Endothelial cell of umbilical vein (primary cell): ENCODE measurements around the gene ADAMTS12. TPM values are rescaled to one million over a fixed set of nuclear protein-coding genes. Genes with fewer than 3 reads are reported as not detected.

Experiments
- BruUV-seq: library from RNA; stranded (reverse); fragments of 400-500 nt; replicated peaks from 2 replicates; lab custom pipeline; 2021; lab: Mats Ljungman, UMichigan
- CTCF ChIA-PET: fragments of 300-600, 350-600 bp; sonication (Branson Sonifier 250); formaldehyde crosslinking; loops from one replicate; lab custom pipeline; 2021; ENCODE audit warnings: antibody characterized with exemption, inconsistent platforms; lab: Charles Lee
- POLR2A ChIA-PET: fragments of 300-600, 350-600 bp; sonication (Branson Sonifier 250); formaldehyde crosslinking; loops from one replicate; lab custom pipeline; 2021; ENCODE audit warnings: antibody characterized with exemption, inconsistent platforms; lab: Charles Lee
- DNase-seq: peaks from one replicate; pipeline ENCODE4 v3.0.0-alpha.2; 2011; ENCODE audit warnings: low read depth, low spot score
- FAIRE-seq: peaks from 2 replicates; lab custom pipeline; 2011; peaks lifted over from hg19 to GRCh38; lab: Jason Lieb, UNC
- H2AFZ ChIP-seq: 2 replicates; pipeline ENCODE4 v1.6.0; 2012; ENCODE audit warnings: low read depth, low read length, control low read depth, inconsistent platforms
- H3K27ac ChIP-seq: 2 replicates; pipeline ENCODE4 v1.5.1; 2011; ENCODE audit warnings: low read depth, mild to moderate bottlenecking, control low read depth, low read length, moderate library complexity; ENCODE audit not compliant: insufficient read depth
- H3K27me3 ChIP-seq, 2 experiments: 2 replicates each; pipeline versions ENCODE4 v1.6.0 to v1.6.1; 2011; ENCODE audit warnings: low read length in 2 of 2, mixed read lengths in 1 of 2; ENCODE audit not compliant: control insufficient read depth in 2 of 2, insufficient read depth in 2 of 2
- H3K36me3 ChIP-seq, 2 experiments: 2 replicates in 1 of 2; 3 replicates in 1 of 2; pipeline ENCODE4 v1.5.1; 2011; ENCODE audit warnings: low read length in 2 of 2, mild to moderate bottlenecking in 1 of 2, moderate library complexity in 1 of 2; ENCODE audit not compliant: control insufficient read depth in 2 of 2, insufficient read depth in 2 of 2; ENCODE audit errors: extremely low read depth in 1 of 2
- H3K4me1 ChIP-seq: 3 replicates; pipeline ENCODE4 v1.5.1; 2011; ENCODE audit warnings: mild to moderate bottlenecking, low read length; ENCODE audit not compliant: control insufficient read depth, insufficient read depth; ENCODE audit errors: extremely low read depth
- H3K4me2 ChIP-seq: 2 replicates; pipeline ENCODE4 v1.6.1; 2011; ENCODE audit warnings: low read length, control low read depth, mixed read lengths; ENCODE audit not compliant: insufficient read depth
- H3K4me3 ChIP-seq, 3 experiments: fragments of 200-600 bp in 1 of 3; sonication (generic), shearing (Covaris generic) in 1 of 3; replicated peaks in 1 of 3; 2 replicates each; pipeline ENCODE4 v1.5.1; 2011 to 2016; ENCODE audit warnings: control low read depth in 3 of 3, low read length in 3 of 3, mild to moderate bottlenecking in 2 of 3, inconsistent platforms in 1 of 3, low read depth in 1 of 3, moderate library complexity in 1 of 3; ENCODE audit not compliant: insufficient read depth in 1 of 3
- H3K79me2 ChIP-seq: 2 replicates; pipeline ENCODE4 v1.6.0; 2012; ENCODE audit warnings: low read length, inconsistent platforms; ENCODE audit not compliant: control insufficient read depth, insufficient read depth
- H3K9ac ChIP-seq: replicated peaks from 2 replicates; pipeline ENCODE3; 2011; ENCODE audit warnings: low read length, control low read depth; ENCODE audit not compliant: insufficient read depth; ENCODE audit errors: extremely low read depth
- H3K9me1 ChIP-seq: replicated peaks from 3 replicates; pipeline ENCODE4 v1.6.0; 2011; ENCODE audit warnings: mild to moderate bottlenecking, low read length; ENCODE audit not compliant: control insufficient read depth, insufficient read depth; ENCODE audit errors: extremely low read depth
- H3K9me3 ChIP-seq: replicated peaks from 2 replicates; pipeline ENCODE4 v1.5.1; 2012; ENCODE audit warnings: low read length, inconsistent platforms; ENCODE audit not compliant: control insufficient read depth, insufficient read depth
- H4K20me1 ChIP-seq: replicated peaks from 2 replicates; pipeline ENCODE3; 2011; ENCODE audit warnings: mild to moderate bottlenecking, low read length; ENCODE audit not compliant: control insufficient read depth, insufficient read depth; ENCODE audit errors: extremely low read depth
- EZH2 ChIP-seq: IDR thresholded peaks from 2 replicates; pipeline ENCODE4 v1.6.1; 2012; ENCODE audit warnings: borderline replicate concordance, low read depth, mild to moderate bottlenecking, moderate library complexity, low read length, inconsistent platforms; ENCODE audit not compliant: severe bottlenecking
- FOS ChIP-seq: IDR thresholded peaks from 2 replicates; pipeline ENCODE4 v1.6.1; 2011; ENCODE audit warnings: mild to moderate bottlenecking, low read length, moderate library complexity, borderline replicate concordance; ENCODE audit not compliant: insufficient read depth
- GATA2 ChIP-seq: IDR thresholded peaks from 2 replicates; pipeline ENCODE4 v1.7.0; 2011; ENCODE audit warnings: low read depth, mild to moderate bottlenecking, moderate library complexity, mixed read lengths, low read length; ENCODE audit not compliant: insufficient read length, insufficient read depth
- JUN ChIP-seq: IDR thresholded peaks from 2 replicates; pipeline ENCODE4 v1.6.1; 2011; ENCODE audit warnings: borderline replicate concordance, low read depth; ENCODE audit not compliant: insufficient read length, insufficient read depth
- MYC ChIP-seq: IDR thresholded peaks from one replicate; pipeline ENCODE4 v1.6.1; 2011; ENCODE audit warnings: mild to moderate bottlenecking, low read depth, low read length
- POLR2A ChIP-seq: IDR thresholded peaks from 2 replicates; pipeline ENCODE4 v1.6.1; 2012; ENCODE audit warnings: low read depth, mild to moderate bottlenecking, control low read depth, low read length
- POLR2AphosphoS5 ChIP-seq: IDR thresholded peaks from 2 replicates; pipeline ENCODE4 v1.6.1; 2012; ENCODE audit warnings: low read depth, mild to moderate bottlenecking, control low read depth, low read length, moderate library complexity; ENCODE audit not compliant: insufficient read depth
- dilution Hi-C: fragments of 300-500 bp; cut with MboI; formaldehyde crosslinking; loops from one replicate; pipeline ENCODE4 v1.15.0; 2019; ENCODE audit warnings: low sequenced_read_pairs; ENCODE audit not compliant: extremely low pct_ligation_motif_present
- intact Hi-C: fragments of 100-400 bp; cut with micrococcal nuclease; formaldehyde crosslinking; loops from one replicate; pipeline ENCODE4 v1.10.0; 2022
- polyA plus RNA-seq, 4 experiments: library from polyadenylated mRNA; depleted of rRNA in 3 of 4; stranded (reverse) in 3 of 4; unstranded in 1 of 4; fragments of >200 nt; gene quantifications; 2 replicates each; pipeline versions ENCODE4 v1.2.1 to v1.2.3, GENCODE V29; 2011 to 2012; ENCODE audit warnings: missing spikeins in 1 of 4
- total RNA-seq: library from RNA; stranded (reverse); gene quantifications from 2 replicates; pipeline ENCODE4 v1.2.3, GENCODE V29; 2021
- TF ChIP-seq, protein P1 (sequence below), 2 donors: IDR thresholded peaks; 1 replicate in 1 of 2; 2 replicates in 1 of 2; pipeline ENCODE4 v1.5.1; 2011; ENCODE audit warnings: low read length in 2 of 2, mild to moderate bottlenecking in 2 of 2, moderate library complexity in 2 of 2, control low read depth in 1 of 2, inconsistent platforms in 1 of 2, low read depth in 1 of 2; ENCODE audit not compliant: insufficient read depth in 1 of 2; ENCODE audit errors: extremely low read depth in 1 of 2
- TF ChIP-seq, protein P2 (sequence below): IDR thresholded peaks from 2 replicates; pipeline ENCODE4 v1.6.1; 2011; ENCODE audit not compliant: insufficient read depth, insufficient read length

Gene ADAMTS12
- total and polyA plus RNA-seq, 2 donors (not counting 3 experiments of a cell fraction or from before 2014, with no cell fraction given) = 0.88 TPM; not detected in 1

DNA sequence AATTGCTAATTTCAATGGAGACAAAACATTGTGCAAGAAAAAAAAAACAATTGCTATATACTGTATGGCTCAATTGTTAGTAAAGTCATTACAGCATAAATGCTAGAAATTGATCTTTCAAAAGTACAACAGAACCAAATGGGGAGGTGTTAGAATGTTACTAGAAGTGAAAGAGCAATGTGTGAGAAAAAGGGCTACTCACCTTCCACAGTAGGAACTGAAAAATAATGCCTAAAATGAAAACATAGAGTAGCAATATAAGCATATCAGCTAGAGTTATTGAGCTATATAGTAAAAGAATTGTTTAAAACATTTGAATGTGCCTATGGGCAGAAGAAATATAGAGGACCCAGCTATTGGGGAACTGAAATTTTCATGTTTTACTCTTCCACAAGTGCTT, 33.5 kb upstream of the ADAMTS12 start:
- BruUV-seq = no TSS peak
- H3K9ac ChIP-seq = no peak overlapping the region
- no peaks in the 10 kb centered on the region for H3K4me1 ChIP-seq
- no peak overlapping the region for H3K4me2 ChIP-seq
- H3K79me2 ChIP-seq = no peaks in the 10 kb centered on the region
- H4K20me1 ChIP-seq = no peaks in the 10 kb centered on the region
- DNase-seq (no peak), FAIRE-seq (no peak)
- H3K27ac ChIP-seq = no peak overlapping the region
- intact Hi-C loops (no loop called here), dilution Hi-C loops (no loop called here)
- ChIA-PET POLR2A (no interaction called here), CTCF (interaction anchor here (0.8 to 1.3 kb wide), 3 partner anchors 9 to 336 kb away, joined by 3 read pairs; no protein-coding TSS in a partner anchor)
- TF ChIP-seq JUN (no peak), FOS (no peak), POLR2A (no peak), MYC (no peak), POLR2AphosphoS5 (no peak), GATA2 (no peak), EZH2 (no peak)
- TF ChIP-seq, protein P1, sequence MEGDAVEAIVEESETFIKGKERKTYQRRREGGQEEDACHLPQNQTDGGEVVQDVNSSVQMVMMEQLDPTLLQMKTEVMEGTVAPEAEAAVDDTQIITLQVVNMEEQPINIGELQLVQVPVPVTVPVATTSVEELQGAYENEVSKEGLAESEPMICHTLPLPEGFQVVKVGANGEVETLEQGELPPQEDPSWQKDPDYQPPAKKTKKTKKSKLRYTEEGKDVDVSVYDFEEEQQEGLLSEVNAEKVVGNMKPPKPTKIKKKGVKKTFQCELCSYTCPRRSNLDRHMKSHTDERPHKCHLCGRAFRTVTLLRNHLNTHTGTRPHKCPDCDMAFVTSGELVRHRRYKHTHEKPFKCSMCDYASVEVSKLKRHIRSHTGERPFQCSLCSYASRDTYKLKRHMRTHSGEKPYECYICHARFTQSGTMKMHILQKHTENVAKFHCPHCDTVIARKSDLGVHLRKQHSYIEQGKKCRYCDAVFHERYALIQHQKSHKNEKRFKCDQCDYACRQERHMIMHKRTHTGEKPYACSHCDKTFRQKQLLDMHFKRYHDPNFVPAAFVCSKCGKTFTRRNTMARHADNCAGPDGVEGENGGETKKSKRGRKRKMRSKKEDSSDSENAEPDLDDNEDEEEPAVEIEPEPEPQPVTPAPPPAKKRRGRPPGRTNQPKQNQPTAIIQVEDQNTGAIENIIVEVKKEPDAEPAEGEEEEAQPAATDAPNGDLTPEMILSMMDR (IDR thresholded peaks at IDR 0.05; ENCODE audit: extremely low read depth in 1 of 2, insufficient read depth in 1 of 2, low read depth in 1 of 2, low read length in 2 of 2) = no peak
- TF ChIP-seq, protein P2, sequence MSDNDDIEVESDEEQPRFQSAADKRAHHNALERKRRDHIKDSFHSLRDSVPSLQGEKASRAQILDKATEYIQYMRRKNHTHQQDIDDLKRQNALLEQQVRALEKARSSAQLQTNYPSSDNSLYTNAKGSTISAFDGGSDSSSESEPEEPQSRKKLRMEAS = no peak
- no peaks in the 10 kb centered on the region for H3K9me3 ChIP-seq
- H3K4me3 ChIP-seq = no peak overlapping the region
- peaks cover 0 to 7% of the 10 kb centered on the region in 2 experiments for H3K27me3 ChIP-seq
- H2AFZ ChIP-seq = no peak overlapping the region
- peaks cover 2% of the 10 kb centered on the region for H3K9me1 ChIP-seq
- no peaks in the 10 kb centered on the region for H3K36me3 ChIP-seq
